ENCODE results near the gene CA12. TPM values are rescaled to one million over a fixed set of nuclear protein-coding genes. Genes with fewer than 3 reads are reported as not detected.
A peak's percentile ranks its signal among the peaks of the same experiment; 100 is the strongest.
"Not testable (repeated sequence)": the region's sequence is repeated elsewhere in the genome, so short reads cannot be mapped to it uniquely, and the experiment has no call there.

CA12 gene
- polyA plus RNA-seq (ENCODE audit: low read depth in 6 of 6), result not detected

DNA sequence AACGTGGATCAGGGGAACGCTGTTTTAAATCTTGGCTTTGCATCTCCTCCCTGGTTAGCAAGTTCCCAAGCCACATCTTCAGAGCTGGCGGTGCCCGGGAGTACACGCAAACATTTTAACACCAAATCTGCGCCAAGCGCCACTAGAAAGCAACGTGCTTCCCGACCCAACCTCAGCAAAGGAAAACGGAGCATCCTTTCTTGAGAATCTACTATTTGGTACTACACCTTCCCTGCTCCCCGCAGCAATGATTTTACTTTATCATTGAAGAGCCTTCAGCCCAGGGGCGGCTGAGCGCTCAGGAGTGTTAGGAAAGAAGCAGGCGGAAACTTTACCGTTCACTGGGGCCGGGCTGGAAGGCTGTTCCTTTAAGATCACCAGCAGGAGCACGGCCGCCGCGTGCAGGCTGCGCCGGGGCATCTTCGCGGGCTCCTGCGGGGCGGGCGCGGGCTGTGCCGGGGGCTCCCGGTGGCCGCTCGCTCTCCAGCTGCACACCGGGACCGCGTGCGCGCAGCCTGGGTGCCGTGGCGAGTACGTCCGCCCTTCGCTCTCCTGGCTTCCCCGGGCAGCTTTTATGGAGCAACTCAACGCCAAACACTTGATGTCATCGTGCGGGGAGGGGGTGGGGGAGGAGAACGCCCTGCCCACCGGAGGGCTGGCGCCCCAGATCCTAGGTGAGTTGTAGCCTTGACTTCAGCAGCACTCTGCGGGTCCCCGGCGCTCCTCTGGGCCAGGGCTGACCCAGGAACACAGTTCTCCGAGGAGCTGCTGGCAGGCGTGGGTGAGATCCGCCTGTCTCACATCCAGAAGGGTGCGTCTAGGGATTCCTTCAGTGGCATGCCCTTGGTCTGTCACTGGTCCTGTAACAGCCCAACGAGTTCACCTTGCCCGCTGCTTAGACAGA lies at the start of gene CA12:
TSS of gene CA12 (minus strand) at position 546 of the 904 bp plus-strand sequence. CDS start at position 420, 126 bp downstream.
- Mint-ChIP-seq H3K36me3 (peaks cover 0 to 11% of the 10 kb centered on the region in 2 donors), H3K9me3 (peaks cover 0 to 8% (median 0%) of the 10 kb centered on the region in 7 donors), H3K4me3 (peak within 1 kb of the TSS; percentile 34 to 83 (median 66)), H3K4me1 (peaks cover 4 to 15% (median 5%) of the 10 kb centered on the region in 3 donors), H3K27me3 (peaks cover 40 to 79% (median 76%) of the 10 kb centered on the region in 3 donors), H3K27ac (peak within 1 kb of the TSS in 1 of 6 donors; percentile 30)
- DNase-seq, result no peak
- ATAC-seq (ENCODE audit: low read depth in 2 of 2), result peak; percentile 20 to 44

DNA sequence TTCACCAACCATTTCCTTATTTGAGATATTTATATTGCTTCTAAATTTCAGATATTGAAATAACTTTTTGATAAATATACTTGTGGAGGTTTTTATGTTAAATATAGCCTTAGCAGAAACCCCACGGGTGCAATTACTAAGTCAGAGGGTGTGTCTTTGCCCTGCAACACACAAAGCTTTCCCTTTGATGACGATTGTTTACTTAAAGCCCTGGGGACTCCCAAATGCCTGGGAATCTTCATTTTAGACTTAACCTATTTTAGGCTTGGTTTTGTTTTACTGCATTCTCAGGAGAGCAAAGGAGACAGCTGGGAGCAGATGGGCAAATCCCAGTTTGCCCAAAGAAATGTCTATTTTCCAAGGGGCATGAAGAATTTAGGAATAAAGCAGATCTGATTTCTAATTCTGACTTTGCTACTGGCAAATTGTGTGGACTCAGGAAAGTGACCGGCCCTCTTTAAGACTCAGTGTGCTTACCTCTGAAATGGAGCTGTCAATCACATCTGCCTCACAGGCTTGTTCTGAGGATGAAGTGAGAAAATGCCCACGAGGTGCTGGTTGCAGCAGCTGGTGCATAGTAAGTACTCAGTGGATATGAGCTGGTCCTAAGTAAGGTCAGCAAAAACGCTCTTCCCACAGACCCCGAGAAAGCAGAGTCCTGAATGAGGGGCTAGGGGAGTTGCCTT lies 49.3 kb upstream of the CA12 start:
- H3K36me3 Mint-ChIP-seq, result peaks cover 0 to 5% of the 10 kb centered on the region in 2 donors
- DNase-seq, result no peak

DNA sequence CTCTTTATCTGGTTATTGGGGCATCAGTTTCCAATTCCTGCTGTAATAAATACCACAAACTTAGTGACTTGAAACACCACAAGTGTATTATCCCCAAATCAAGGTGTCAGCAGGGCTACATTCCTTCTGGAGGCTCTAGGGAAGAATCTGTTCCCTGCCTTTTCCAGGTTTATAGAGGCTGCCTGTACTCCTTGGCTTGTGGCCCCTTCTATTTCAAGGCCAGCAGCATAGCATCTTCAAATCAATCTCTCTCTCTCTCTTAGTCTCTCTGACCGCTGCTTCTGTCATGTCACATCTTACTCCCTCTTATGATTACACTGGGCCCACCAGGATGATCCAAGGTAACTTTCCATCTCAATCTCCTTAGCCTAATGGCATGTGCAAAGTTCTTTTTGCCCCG lies 44.9 kb upstream of the CA12 start:
- Mint-ChIP-seq H3K9me3 (peaks cover 0 to 6% (median 1%) of the 10 kb centered on the region in 7 donors), H3K4me3 (no peak overlapping the region), H3K27ac (peak overlapping the region in 1 of 6 donors; percentile 20), H3K4me1 (no peaks in the 10 kb centered on the region), H3K36me3 (peaks cover 0 to 5% of the 10 kb centered on the region in 2 donors), H3K27me3 (no peaks in the 10 kb centered on the region)
- DNase-seq (no peak), ATAC-seq (ENCODE audit: low read depth in 2 of 2) (no peak)

More for the DNA sequence above, 49.3 kb upstream of the CA12 start:
- H3K9me3 Mint-ChIP-seq, result peaks cover 0 to 6% (median 1%) of the 10 kb centered on the region in 7 donors
- ATAC-seq (ENCODE audit: low read depth in 2 of 2), result no peak
- no peak overlapping the region for H3K27ac Mint-ChIP-seq
- H3K27me3 Mint-ChIP-seq, result no peaks in the 10 kb centered on the region
- no peak overlapping the region for H3K4me3 Mint-ChIP-seq
- no peaks in the 10 kb centered on the region for H3K4me1 Mint-ChIP-seq

GRCh38 chr15:63425426-63425985 lies 43.9 kb upstream of the CA12 start:
- Mint-ChIP-seq H3K27me3 (no peaks in the 10 kb centered on the region), H3K36me3 (peaks cover 0 to 5% of the 10 kb centered on the region in 2 donors), H3K4me3 (no peak overlapping the region), H3K27ac (no peak overlapping the region), H3K4me1 (no peaks in the 10 kb centered on the region), H3K9me3 (peaks cover 0 to 6% (median 1%) of the 10 kb centered on the region in 7 donors)
- DNase-seq (no peak), ATAC-seq (ENCODE audit: low read depth in 2 of 2) (no peak)

- ATAC-seq (ENCODE audit: low read depth in 2 of 2) (no peak), DNase-seq (no peak)
- Mint-ChIP-seq H3K27ac (no peak overlapping the region), H3K27me3 (no peaks in the 10 kb centered on the region), H3K9me3 (peaks cover 0 to 6% (median 1%) of the 10 kb centered on the region in 7 donors), H3K4me1 (no peaks in the 10 kb centered on the region), H3K4me3 (no peak overlapping the region), H3K36me3 (peaks cover 0 to 5% of the 10 kb centered on the region in 2 donors)
These were observed 41.4 kb upstream of the CA12 start for GRCh38 chr15:63422891-63423590.

- H3K4me1 Mint-ChIP-seq, result peaks cover 0 to 5% (median 4%) of the 10 kb centered on the region in 3 donors
- DNase-seq (no peak), ATAC-seq (ENCODE audit: low read depth in 2 of 2) (no peak)
- H3K4me3 Mint-ChIP-seq, result no peak overlapping the region
- H3K27me3 Mint-ChIP-seq, result no peaks in the 10 kb centered on the region
- H3K9me3 Mint-ChIP-seq, result peaks cover 0 to 2% (median 0%) of the 10 kb centered on the region in 7 donors
- H3K27ac Mint-ChIP-seq, result no peak overlapping the region
- peaks cover 0 to under 1% of the 10 kb centered on the region in 2 donors for H3K36me3 Mint-ChIP-seq
These were observed 39.8 kb upstream of the CA12 start for GRCh38 chr15:63421433-63421832.

DNA sequence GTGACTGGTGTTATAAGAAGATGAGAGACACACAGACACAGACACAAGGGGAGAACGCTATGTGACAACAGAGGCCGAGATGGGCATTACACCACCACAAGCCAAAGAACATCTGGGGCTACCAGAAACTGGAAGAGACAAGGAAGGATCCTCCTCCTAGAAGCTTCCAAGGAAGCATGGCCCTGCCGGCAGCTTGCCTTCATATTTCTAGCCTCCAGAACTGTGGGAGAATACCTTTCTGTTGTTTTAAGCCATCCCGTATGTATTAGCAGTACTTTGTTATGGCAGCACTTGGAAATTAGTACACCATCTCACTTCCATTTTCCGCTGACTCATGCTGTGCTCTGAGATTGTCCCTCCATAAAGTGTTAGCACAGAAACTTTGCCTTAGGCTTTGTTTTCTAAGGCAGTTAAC lies 38.7 kb upstream of the CA12 start:
- Mint-ChIP-seq H3K36me3 (no peaks in the 10 kb centered on the region), H3K4me3 (no peak overlapping the region), H3K4me1 (peaks cover 0 to 5% (median 4%) of the 10 kb centered on the region in 3 donors), H3K9me3 (peaks cover 0 to 2% (median 0%) of the 10 kb centered on the region in 7 donors), H3K27me3 (no peaks in the 10 kb centered on the region), H3K27ac (no peak overlapping the region)
- ATAC-seq (ENCODE audit: low read depth in 2 of 2), result no peak
- no peak for DNase-seq

DNA sequence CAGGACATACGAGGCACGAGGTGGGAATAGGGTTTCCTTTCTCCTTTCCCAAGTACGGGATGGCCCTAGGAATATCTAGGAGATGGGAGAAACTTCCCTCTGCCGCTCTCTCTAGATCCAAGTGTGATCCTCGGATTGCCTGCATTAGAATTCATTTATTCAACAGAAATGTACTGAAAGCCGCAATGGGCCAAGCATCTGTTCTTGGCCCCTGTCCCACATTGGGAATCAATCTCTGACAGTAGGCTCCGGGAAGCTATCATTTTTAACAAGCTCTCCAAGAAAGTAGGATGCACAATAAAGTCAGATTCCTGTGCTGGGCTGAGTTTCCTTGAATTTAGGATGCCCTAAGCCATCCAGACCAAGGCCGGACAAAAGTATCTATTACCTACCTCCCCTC lies 37.2 kb upstream of the CA12 start:
- no peak for DNase-seq
- Mint-ChIP-seq H3K9me3 (peaks cover 0 to 2% (median 0%) of the 10 kb centered on the region in 7 donors), H3K27ac (no peak overlapping the region), H3K4me1 (peaks cover 0 to 5% (median 4%) of the 10 kb centered on the region in 3 donors), H3K36me3 (no peaks in the 10 kb centered on the region), H3K27me3 (no peaks in the 10 kb centered on the region), H3K4me3 (no peak overlapping the region)
- no peak for ATAC-seq (ENCODE audit: low read depth in 2 of 2)

GRCh38 chr15:63417721-63418120 lies 36.1 kb upstream of the CA12 start:
- Mint-ChIP-seq H3K27me3 (no peaks in the 10 kb centered on the region), H3K27ac (no peak overlapping the region), H3K9me3 (peaks cover 0 to 2% (median 0%) of the 10 kb centered on the region in 7 donors), H3K36me3 (no peaks in the 10 kb centered on the region), H3K4me3 (no peak overlapping the region), H3K4me1 (peaks cover 0 to 5% (median 4%) of the 10 kb centered on the region in 3 donors)
- ATAC-seq (ENCODE audit: low read depth in 2 of 2) (no peak), DNase-seq (no peak)

DNA sequence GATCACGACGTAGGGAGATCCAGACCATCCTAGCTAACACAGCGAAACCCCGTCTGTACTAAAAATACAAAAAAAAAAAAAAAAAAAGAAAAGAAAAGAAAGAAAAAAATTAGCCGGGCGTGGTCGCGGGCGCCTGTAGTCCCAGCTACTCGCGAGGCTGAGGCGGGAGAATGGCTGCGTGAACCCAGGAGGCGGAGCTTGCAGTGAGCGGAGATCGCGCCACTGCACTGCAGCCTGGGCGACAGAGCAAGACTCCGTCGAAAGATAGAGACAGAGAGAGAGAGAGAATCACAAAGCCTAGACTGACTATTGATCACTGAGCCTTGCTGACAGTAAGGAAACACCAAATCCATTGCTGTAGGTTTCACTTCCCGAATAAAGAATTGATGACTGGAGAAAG lies 35.6 kb upstream of the CA12 start:
- not testable (repeated sequence) for ATAC-seq (ENCODE audit: low read depth in 2 of 2); H3K4me3 Mint-ChIP-seq; H3K27me3 Mint-ChIP-seq; H3K36me3 Mint-ChIP-seq; DNase-seq; H3K9me3 Mint-ChIP-seq; H3K4me1 Mint-ChIP-seq
- H3K27ac Mint-ChIP-seq, result peak overlapping the region in 1 of 6 donors; percentile 61

- H3K4me3 Mint-ChIP-seq, result peak overlapping the region in 1 of 8 donors; percentile 73
- H3K36me3 Mint-ChIP-seq, result no peaks in the 10 kb centered on the region
- peaks cover 0 to 5% (median 4%) of the 10 kb centered on the region in 3 donors for H3K4me1 Mint-ChIP-seq
- peak overlapping the region in 1 of 6 donors; percentile 57 for H3K27ac Mint-ChIP-seq
- ATAC-seq (ENCODE audit: low read depth in 2 of 2) (no peak), DNase-seq (no peak)
- peaks cover 0 to 2% (median 0%) of the 10 kb centered on the region in 7 donors for H3K9me3 Mint-ChIP-seq
- H3K27me3 Mint-ChIP-seq, result peaks cover 0 to 8% (median 0%) of the 10 kb centered on the region in 3 donors
These were observed 33.0 kb upstream of the CA12 start for GRCh38 chr15:63414474-63415120.

GRCh38 chr15:63412551-63412950 lies 30.9 kb upstream of the CA12 start:
- no peak for ATAC-seq (ENCODE audit: low read depth in 2 of 2)
- no peak overlapping the region for H3K4me3 Mint-ChIP-seq
- no peaks in the 10 kb centered on the region for H3K36me3 Mint-ChIP-seq
- peaks cover 0 to 2% (median 0%) of the 10 kb centered on the region in 7 donors for H3K9me3 Mint-ChIP-seq
- H3K27ac Mint-ChIP-seq, result no peak overlapping the region
- DNase-seq, result no peak
- peaks cover 0 to 8% (median 4%) of the 10 kb centered on the region in 3 donors for H3K27me3 Mint-ChIP-seq
- H3K4me1 Mint-ChIP-seq, result peaks cover 0 to 1% (median under 1%) of the 10 kb centered on the region in 3 donors
